Activated CD8-positive, alpha-beta T cell treated with anti-CD3 and anti-CD28 coated beads for 36 hours (primary cell): ENCODE measurements around the gene ATG13. TPM values are rescaled to one million over a fixed set of nuclear protein-coding genes. Genes with fewer than 3 reads are reported as not detected.

Source experiments
- ATAC-seq: fragments of 200-7000 bp; cut with Tn5 transposase; one replicate; pipeline ENCODE4 v1.10.0; 2021; ENCODE audit warnings: mild to moderate bottlenecking, moderate library complexity
- CTCF ChIA-PET: fragments of 350-600 bp; sonication (Branson Sonifier 250); formaldehyde crosslinking; loops from one replicate; lab custom pipeline; 2021; ENCODE audit warnings: antibody characterized with exemption; lab: Charles Lee
- POLR2A ChIA-PET: fragments of 350-600 bp; sonication (Branson Sonifier 250); formaldehyde crosslinking; loops from one replicate; lab custom pipeline; 2021; ENCODE audit warnings: antibody characterized with exemption; lab: Charles Lee
- DNase-seq: peaks from one replicate; pipeline ENCODE4 v3.0.0-alpha.2; 2020
- H3K27ac Mint-ChIP-seq: one replicate; pipeline ENCODE4 v1.8.0; 2021; ENCODE audit warnings: mild to moderate bottlenecking, mixed read lengths
- H3K27me3 Mint-ChIP-seq: one replicate; pipeline ENCODE4 v1.8.0; 2021; ENCODE audit warnings: mixed read lengths
- H3K36me3 Mint-ChIP-seq: one replicate; pipeline ENCODE4 v1.8.0; 2021; ENCODE audit warnings: low read depth, mixed read lengths
- H3K4me1 Mint-ChIP-seq: one replicate; pipeline ENCODE4 v1.8.0; 2021; ENCODE audit warnings: low read depth, mixed read lengths
- H3K4me3 Mint-ChIP-seq: one replicate; pipeline ENCODE4 v1.8.0; 2021; ENCODE audit warnings: mild to moderate bottlenecking, moderate library complexity, mixed read lengths
- H3K9me3 Mint-ChIP-seq: one replicate; pipeline ENCODE4 v1.8.0; 2021; ENCODE audit warnings: mixed read lengths
- CTCF ChIP-seq: fragments of 200-600 bp; IDR thresholded peaks from one replicate; pipeline ENCODE4 v1.8.0; 2022; ENCODE audit warnings: antibody characterized with exemption, mild to moderate bottlenecking
- intact Hi-C: fragments of 100-400 bp; cut with micrococcal nuclease; formaldehyde crosslinking; loops from one replicate; pipeline ENCODE4 v1.10.0; 2022
- total RNA-seq, 2 experiments: library from RNA; stranded (reverse); gene quantifications; one replicate each; pipeline ENCODE4 v1.2.3, GENCODE V29; 2021

Gene ATG13
- total RNA-seq, 2 experiments from 2014 or later, result 53.4 to 61.2 TPM

GRCh38 chr11:46603704-46604308, 13.5 kb upstream of the ATG13 start:
- ATAC-seq, result no peak
- CTCF ChIA-PET, result interaction anchor here (1.2 kb wide), 1 partner anchor 15 kb away, joined by 5 read pairs; no protein-coding TSS in a partner anchor
- H3K27me3 Mint-ChIP-seq, result no peaks in the 10 kb centered on the region
- TF ChIP-seq CTCF, result no peak
- H3K9me3 Mint-ChIP-seq, result no peaks in the 10 kb centered on the region
- no peak overlapping the region for H3K27ac Mint-ChIP-seq
- no peak overlapping the region for H3K4me3 Mint-ChIP-seq
- no peaks in the 10 kb centered on the region for H3K4me1 Mint-ChIP-seq
- DNase-seq, result no peak
- intact Hi-C loops, result no loop called here
- POLR2A ChIA-PET, result no interaction called here
- H3K36me3 Mint-ChIP-seq, result no peaks in the 10 kb centered on the region

GRCh38 chr11:46604796-46605195, 12.6 kb upstream of the ATG13 start:
- CTCF ChIA-PET, result no interaction called here
- Mint-ChIP-seq H3K4me3 (no peak overlapping the region), H3K4me1 (no peaks in the 10 kb centered on the region), H3K27ac (no peak overlapping the region), H3K36me3 (no peaks in the 10 kb centered on the region), H3K27me3 (no peaks in the 10 kb centered on the region), H3K9me3 (no peaks in the 10 kb centered on the region)
- intact Hi-C loops, result no loop called here
- POLR2A ChIA-PET, result no interaction called here
- ATAC-seq, result no peak
- no peak for DNase-seq
- no peak for TF ChIP-seq CTCF

- no peak overlapping the region for H3K4me3 Mint-ChIP-seq
- ATAC-seq (no peak), DNase-seq (no peak)
- no peaks in the 10 kb centered on the region for H3K27me3 Mint-ChIP-seq
- ChIA-PET CTCF (interaction anchor here (1.3 to 2.1 kb wide), 3 partner anchors 8 to 13 kb away, joined by 3 to 5 read pairs (median 4); partner anchors contain the start of genes AMBRA1 and ATG13), POLR2A (interaction anchor here (0.7 kb wide), 1 partner anchor 13 kb away, joined by 3 read pairs; no protein-coding TSS in a partner anchor)
- H3K27ac Mint-ChIP-seq, result no peak overlapping the region
- no peak for TF ChIP-seq CTCF
- intact Hi-C loops, result no loop called here
- H3K9me3 Mint-ChIP-seq, result no peaks in the 10 kb centered on the region
- no peaks in the 10 kb centered on the region for H3K4me1 Mint-ChIP-seq
- no peaks in the 10 kb centered on the region for H3K36me3 Mint-ChIP-seq
Measured at GRCh38 chr11:46607516-46607915, 9.8 kb upstream of the ATG13 start.

- no peak overlapping the region for H3K27ac Mint-ChIP-seq
- POLR2A ChIA-PET, result interaction anchor here (0.8 kb wide), 1 partner anchor 91 kb away, joined by 3 read pairs; no protein-coding TSS in a partner anchor
- no peak overlapping the region for H3K4me3 Mint-ChIP-seq
- intact Hi-C loops, result no loop called here
- no peaks in the 10 kb centered on the region for H3K4me1 Mint-ChIP-seq
- no peak for DNase-seq
- H3K36me3 Mint-ChIP-seq, result no peaks in the 10 kb centered on the region
- CTCF ChIA-PET, result interaction anchor here (0.9 kb wide), 1 partner anchor 9 kb away, joined by 3 read pairs; no protein-coding TSS in a partner anchor
- no peaks in the 10 kb centered on the region for H3K27me3 Mint-ChIP-seq
- H3K9me3 Mint-ChIP-seq, result no peaks in the 10 kb centered on the region
- ATAC-seq, result no peak
- TF ChIP-seq CTCF, result no peak
Measured at GRCh38 chr11:46609386-46609785, 8.0 kb upstream of the ATG13 start.
